Activated T-cell treated with anti-CD3 and anti-CD28 coated beads, Interleukin-2, amount 50 U/mL, for 72 hours (primary cell): ENCODE data around the gene PSG3. TPM values are rescaled to one million over a fixed set of nuclear protein-coding genes. Genes with fewer than 3 reads are reported as not detected.

Source experiments
- total RNA-seq, 2 donors: library from RNA; stranded (reverse); gene quantifications; one replicate each; pipeline ENCODE4 v1.2.3, GENCODE V29; 2022

The PSG3 gene
- total RNA-seq, 2 donors from 2014 or later: not detected

Other genes starting within 250 kb of the PSG3 start
- gene CEACAM1, start 212.0 kb downstream of the PSG3 start, total RNA-seq: 1 to 10 TPM; 4.0 to 8.2 TPM
- gene CEACAM8, start 145.6 kb downstream of the PSG3 start, total RNA-seq: not detected
- gene PSG8, start 25.2 kb upstream of the PSG3 start, total RNA-seq: not detected
- gene PSG1, start 139.2 kb upstream of the PSG3 start, total RNA-seq: not detected
- not detected for gene PSG6, start 177.4 kb upstream of the PSG3 start, total RNA-seq
- gene PSG7, start 196.7 kb upstream of the PSG3 start, total RNA-seq: not detected